ENCODE results near the gene TXNDC2.

The TXNDC2 gene

GRCh38 chr18:9874728-9875127, 11.0 kb upstream of the TXNDC2 start:
- Mint-ChIP-seq H3K4me3 (no peak overlapping the region), H3K27me3 (ENCODE audit: low read depth, poor library complexity) (no peaks in the 10 kb centered on the region), H3K9me3 (no peaks in the 10 kb centered on the region), H3K36me3 (ENCODE audit: low read depth) (no peaks in the 10 kb centered on the region), H3K4me1 (peaks cover 25% of the 10 kb centered on the region), H3K27ac (no peak overlapping the region)
- no peak for TF ChIP-seq CTCF (IDR thresholded peaks at IDR 0.05)
- no peak for DNase-seq

GRCh38 chr18:9876212-9876866, 9.4 kb upstream of the TXNDC2 start:
- DNase-seq, result no peak
- no peaks in the 10 kb centered on the region for H3K9me3 Mint-ChIP-seq
- H3K27me3 Mint-ChIP-seq (ENCODE audit: low read depth, poor library complexity), result no peaks in the 10 kb centered on the region
- H3K4me3 Mint-ChIP-seq, result no peak overlapping the region
- peaks cover 8% of the 10 kb centered on the region for H3K4me1 Mint-ChIP-seq
- no peaks in the 10 kb centered on the region for H3K36me3 Mint-ChIP-seq (ENCODE audit: low read depth)
- TF ChIP-seq CTCF (IDR thresholded peaks at IDR 0.05), result no peak
- no peak overlapping the region for H3K27ac Mint-ChIP-seq

GRCh38 chr18:9876867-9877654, 8.7 kb upstream of the TXNDC2 start:
- H3K27ac Mint-ChIP-seq, result no peak overlapping the region
- peaks cover 6% of the 10 kb centered on the region for H3K4me1 Mint-ChIP-seq
- no peaks in the 10 kb centered on the region for H3K36me3 Mint-ChIP-seq (ENCODE audit: low read depth)
- no peak for TF ChIP-seq CTCF (IDR thresholded peaks at IDR 0.05)
- no peak for DNase-seq
- no peaks in the 10 kb centered on the region for H3K27me3 Mint-ChIP-seq (ENCODE audit: low read depth, poor library complexity)
- no peaks in the 10 kb centered on the region for H3K9me3 Mint-ChIP-seq
- no peak overlapping the region for H3K4me3 Mint-ChIP-seq

- Mint-ChIP-seq H3K4me3 (no peak overlapping the region), H3K36me3 (ENCODE audit: low read depth) (no peaks in the 10 kb centered on the region), H3K9me3 (no peaks in the 10 kb centered on the region), H3K27me3 (ENCODE audit: low read depth, poor library complexity) (no peaks in the 10 kb centered on the region), H3K4me1 (peaks cover 6% of the 10 kb centered on the region), H3K27ac (no peak overlapping the region)
- DNase-seq, result no peak
- TF ChIP-seq CTCF (IDR thresholded peaks at IDR 0.05), result no peak
Observed at GRCh38 chr18:9877655-9878014, 8.1 kb upstream of the TXNDC2 start.

- TF ChIP-seq CTCF (IDR thresholded peaks at IDR 0.05), result no peak
- H3K36me3 Mint-ChIP-seq (ENCODE audit: low read depth), result no peaks in the 10 kb centered on the region
- no peaks in the 10 kb centered on the region for H3K9me3 Mint-ChIP-seq
- no peak for DNase-seq
- H3K4me1 Mint-ChIP-seq, result peaks cover 6% of the 10 kb centered on the region
- no peaks in the 10 kb centered on the region for H3K27me3 Mint-ChIP-seq (ENCODE audit: low read depth, poor library complexity)
- no peak overlapping the region for H3K4me3 Mint-ChIP-seq
- H3K27ac Mint-ChIP-seq, result no peak overlapping the region
Observed at GRCh38 chr18:9878095-9878494, 7.7 kb upstream of the TXNDC2 start.
